LNCaP clone FGC (cell line): ENCODE data around the gene TRPM2.

ENCODE experiments used
- DNase-seq: peaks from one replicate; pipeline ENCODE4 v3.0.0-alpha.2; 2011; ENCODE audit warnings: low read depth
- H3K4me3 ChIP-seq: 2 replicates; pipeline ENCODE4 v1.5.1; 2011; ENCODE audit warnings: mild to moderate bottlenecking, low read depth, low read length, control low read depth
- CTCF ChIP-seq: IDR thresholded peaks from 2 replicates; pipeline ENCODE4 v1.5.1; 2012; ENCODE audit warnings: mild to moderate bottlenecking; ENCODE audit not compliant: control insufficient read depth, insufficient read depth; ENCODE audit errors: extremely low read depth

Gene TRPM2

GRCh38 chr21:44371596-44371995 is 18.2 kb downstream of the TRPM2 start:
- TF ChIP-seq CTCF, result no peak
- no peak for DNase-seq
- H3K4me3 ChIP-seq, result no peak overlapping the region

- H3K4me3 ChIP-seq, result no peak overlapping the region
- no peak for DNase-seq
- no peak for TF ChIP-seq CTCF
Observed at GRCh38 chr21:44372616-44373015, 19.2 kb downstream of the TRPM2 start.

GRCh38 chr21:44374601-44375280 is 21.3 kb downstream of the TRPM2 start:
- DNase-seq, result no peak
- no peak overlapping the region for H3K4me3 ChIP-seq
- TF ChIP-seq CTCF, result no peak

- TF ChIP-seq CTCF, result no peak
- DNase-seq, result no peak
- no peak overlapping the region for H3K4me3 ChIP-seq
Observed at GRCh38 chr21:44375281-44375651, 21.8 kb downstream of the TRPM2 start.

GRCh38 chr21:44375761-44376241 is 22.4 kb downstream of the TRPM2 start:
- no peak for DNase-seq
- no peak overlapping the region for H3K4me3 ChIP-seq
- no peak for TF ChIP-seq CTCF

- DNase-seq, result no peak
- H3K4me3 ChIP-seq, result no peak overlapping the region
- no peak for TF ChIP-seq CTCF
Observed at GRCh38 chr21:44376606-44377005, 23.2 kb downstream of the TRPM2 start.
